ENCODE data around the gene BCAS1.

Gene BCAS1

GRCh38 chr20:54103067-54103761, 32.8 kb upstream of the BCAS1 start:
- no peak for DNase-seq (ENCODE audit: low read depth in 2 of 2)

DNA sequence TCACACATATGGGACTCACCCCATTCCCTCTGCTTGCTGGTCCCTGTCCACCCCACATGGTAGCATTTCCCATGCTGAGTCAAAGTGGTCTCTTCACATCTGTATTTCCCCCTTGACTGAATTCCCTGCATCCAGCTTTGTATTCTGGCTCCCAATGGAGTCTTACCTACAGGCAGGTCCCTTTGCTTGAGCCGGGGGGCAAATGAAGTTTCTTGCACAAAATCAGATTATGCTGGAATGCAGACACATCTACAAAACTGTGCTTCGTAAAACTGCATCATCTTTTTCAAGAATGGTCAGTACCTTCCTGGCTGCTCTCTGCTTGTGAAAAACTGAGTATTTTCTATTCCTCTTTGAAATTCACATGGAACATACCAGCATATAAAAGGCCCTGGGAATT, 32.1 kb upstream of the BCAS1 start:
- DNase-seq (ENCODE audit: low read depth in 2 of 2): no peak

- no peak for DNase-seq (ENCODE audit: low read depth in 2 of 2)
Measured at GRCh38 chr20:54100563-54100962, 30.2 kb upstream of the BCAS1 start.

DNA sequence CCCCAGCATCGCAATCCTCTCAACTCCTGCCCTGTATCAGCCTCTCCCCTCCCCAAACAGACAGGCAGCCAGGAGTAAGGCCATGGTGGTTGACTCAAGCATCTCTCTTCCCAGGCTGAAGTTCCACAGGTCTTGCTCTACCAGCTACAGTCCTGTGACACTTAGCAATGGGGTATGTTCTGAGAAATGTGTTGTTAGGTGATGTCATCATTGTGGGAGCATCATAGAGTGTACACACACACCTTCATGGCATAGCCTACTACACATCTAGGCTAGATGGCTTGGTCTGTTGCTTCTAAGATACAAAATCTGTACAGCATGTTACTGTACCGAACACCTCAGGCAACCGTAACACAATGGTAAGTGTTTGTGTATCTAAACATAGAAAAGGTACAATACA, 29.5 kb upstream of the BCAS1 start:
- DNase-seq (ENCODE audit: low read depth in 2 of 2): no peak

- no peak for DNase-seq (ENCODE audit: low read depth in 2 of 2)
Measured at GRCh38 chr20:54098047-54098446, 27.7 kb upstream of the BCAS1 start.

GRCh38 chr20:54097236-54097529, 26.8 kb upstream of the BCAS1 start:
- no peak for DNase-seq (ENCODE audit: low read depth in 2 of 2)

DNA sequence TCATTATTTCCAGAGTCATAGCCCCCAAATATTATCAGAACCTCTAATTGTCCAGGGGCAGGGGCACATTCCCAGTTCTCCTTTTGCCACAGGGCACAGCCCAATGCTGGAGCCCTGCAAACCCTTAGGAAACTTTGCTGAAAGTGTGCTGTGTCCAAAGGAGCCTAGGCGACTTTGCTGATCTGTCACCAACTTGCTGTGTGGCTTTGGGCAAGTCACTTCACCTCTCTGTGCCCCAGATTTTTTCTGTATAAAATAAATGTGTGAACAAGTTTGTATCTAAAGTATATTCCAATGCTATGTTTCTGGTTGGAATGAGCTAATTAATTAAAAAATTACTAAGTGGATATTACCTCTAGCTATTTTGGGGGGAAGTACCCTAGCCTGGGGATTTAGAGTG, 25.4 kb upstream of the BCAS1 start:
- DNase-seq (ENCODE audit: low read depth in 2 of 2): no peak

DNA sequence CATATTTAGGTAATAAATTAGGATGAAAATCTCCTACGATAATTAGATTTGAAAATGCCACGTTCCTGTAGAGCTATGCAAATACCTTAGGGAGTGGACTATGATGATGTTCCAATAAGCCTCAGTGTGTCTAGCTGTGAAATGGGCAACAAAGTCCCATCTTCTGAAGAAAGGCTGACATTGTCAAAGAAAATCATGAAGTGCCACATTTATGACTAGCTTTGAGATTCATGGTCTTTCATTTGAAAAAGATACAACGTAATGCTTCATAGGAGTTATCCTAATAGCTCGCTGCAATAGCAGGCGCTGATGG, 23.8 kb upstream of the BCAS1 start:
- DNase-seq (ENCODE audit: low read depth in 2 of 2): no peak

GRCh38 chr20:54093423-54094267, 23.3 kb upstream of the BCAS1 start:
- no peak for DNase-seq (ENCODE audit: low read depth in 2 of 2)

DNA sequence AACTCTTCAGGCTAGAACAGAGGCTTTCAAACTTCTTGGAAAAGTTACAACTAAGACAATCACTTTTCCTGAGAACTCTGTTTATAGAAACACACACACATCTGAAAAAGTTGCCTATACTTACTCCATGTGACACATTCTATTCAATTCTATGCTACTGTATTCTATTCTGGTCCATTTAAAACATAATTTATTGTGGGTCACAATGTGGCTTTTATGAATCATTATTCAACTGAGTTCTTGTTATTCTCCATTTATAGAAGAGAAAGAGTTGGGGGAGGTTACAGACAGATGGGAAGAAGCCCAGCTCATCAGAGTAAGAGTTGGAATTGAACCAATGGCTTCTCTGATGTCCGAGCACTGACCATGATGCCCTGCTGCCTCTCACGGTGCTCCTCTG, 21.6 kb upstream of the BCAS1 start:
- no peak for DNase-seq (ENCODE audit: low read depth in 2 of 2)

GRCh38 chr20:54091120-54091480, 20.7 kb upstream of the BCAS1 start:
- no peak for DNase-seq (ENCODE audit: low read depth in 2 of 2)

GRCh38 chr20:54090230-54091119, 20.1 kb upstream of the BCAS1 start:
- no peak for DNase-seq (ENCODE audit: low read depth in 2 of 2)

- no peak for DNase-seq (ENCODE audit: low read depth in 2 of 2)
Measured at GRCh38 chr20:54088430-54088829, 18.0 kb upstream of the BCAS1 start.

DNA sequence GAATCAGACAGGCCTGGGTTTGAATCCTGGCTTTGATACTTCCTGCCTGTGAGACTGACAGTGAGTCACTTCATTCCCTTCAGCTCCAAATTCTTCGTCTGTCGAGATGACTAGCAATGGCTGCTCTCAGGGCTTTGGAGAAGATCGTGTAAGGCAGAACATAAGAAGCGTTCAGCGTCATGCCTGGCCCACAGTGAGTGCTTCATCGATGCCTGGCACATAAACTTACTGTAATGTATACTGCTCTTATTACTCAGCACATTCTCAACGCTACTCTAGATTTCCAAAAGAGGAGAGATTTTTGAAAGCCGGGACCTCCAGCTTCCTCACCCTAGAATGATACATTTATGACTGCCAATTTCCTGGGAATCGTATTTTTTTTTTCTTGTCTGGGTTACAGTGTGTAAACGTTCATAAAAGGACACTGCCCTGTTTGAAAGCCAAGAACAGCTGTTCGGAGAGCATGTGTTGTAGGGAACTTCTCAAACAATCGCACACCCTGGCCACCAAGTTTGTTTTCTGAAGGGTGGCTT, 16.2 kb upstream of the BCAS1 start:
- peak in 1 of 2 experiments; percentile 32 for DNase-seq (ENCODE audit: low read depth in 2 of 2)

DNA sequence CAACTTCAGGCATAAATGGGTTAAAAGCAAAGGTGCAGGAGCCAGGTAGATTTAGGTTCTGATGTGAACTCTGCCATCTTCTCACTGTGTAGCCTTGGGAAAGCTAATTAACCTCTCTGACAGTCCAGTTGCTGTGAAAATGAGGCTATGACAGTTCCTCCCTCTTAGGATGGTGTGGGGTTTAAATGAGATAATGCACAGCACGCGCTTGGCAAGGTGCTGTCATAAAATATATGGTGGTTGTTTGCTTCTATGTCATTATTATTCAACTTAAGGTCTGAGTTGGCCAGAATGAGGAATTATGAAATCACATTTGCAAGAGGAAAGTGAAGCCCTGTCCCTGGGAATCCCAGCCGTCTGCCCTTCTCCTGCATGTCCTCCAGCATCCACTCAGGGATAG, 15.5 kb upstream of the BCAS1 start:
- no peak for DNase-seq (ENCODE audit: low read depth in 2 of 2)

- no peak for DNase-seq (ENCODE audit: low read depth in 2 of 2)
Measured at GRCh38 chr20:54085425-54085824, 15.0 kb upstream of the BCAS1 start.

DNA sequence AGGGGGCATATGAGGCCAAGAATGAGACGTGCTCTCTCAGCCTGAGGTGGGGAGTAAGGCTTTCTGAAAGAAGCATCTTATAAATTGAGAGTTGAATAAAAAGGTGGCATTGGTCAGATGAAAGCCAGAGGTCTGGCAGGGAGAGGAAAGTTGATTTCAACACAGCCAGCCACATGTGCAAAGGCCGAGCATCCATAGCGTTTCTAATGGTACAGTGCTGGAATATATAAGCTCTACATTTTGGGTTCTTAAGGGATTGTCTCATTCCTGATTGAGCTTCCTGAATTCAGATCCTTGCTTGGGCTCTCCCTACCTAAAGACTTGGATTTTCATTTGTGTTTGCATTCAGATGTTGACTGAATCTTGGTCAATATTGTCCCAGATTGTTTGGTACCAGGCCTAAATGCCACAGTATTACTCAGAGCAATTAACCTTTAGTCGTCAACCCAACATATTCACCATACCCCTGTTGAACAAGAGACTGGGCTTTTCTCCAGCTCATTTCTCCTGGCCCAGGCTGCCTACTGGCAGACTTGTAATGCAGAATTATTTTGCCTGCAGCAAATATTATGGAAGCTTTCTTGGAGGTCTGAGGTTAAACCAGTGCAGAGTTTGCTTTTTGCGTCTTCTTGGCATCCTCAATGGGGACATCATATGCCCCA, 14.5 kb upstream of the BCAS1 start:
- no peak for DNase-seq (ENCODE audit: low read depth in 2 of 2)

GRCh38 chr20:54084193-54084592, 13.8 kb upstream of the BCAS1 start:
- no peak for DNase-seq (ENCODE audit: low read depth in 2 of 2)

GRCh38 chr20:54083459-54083858, 13.1 kb upstream of the BCAS1 start:
- DNase-seq (ENCODE audit: low read depth in 2 of 2): no peak

DNA sequence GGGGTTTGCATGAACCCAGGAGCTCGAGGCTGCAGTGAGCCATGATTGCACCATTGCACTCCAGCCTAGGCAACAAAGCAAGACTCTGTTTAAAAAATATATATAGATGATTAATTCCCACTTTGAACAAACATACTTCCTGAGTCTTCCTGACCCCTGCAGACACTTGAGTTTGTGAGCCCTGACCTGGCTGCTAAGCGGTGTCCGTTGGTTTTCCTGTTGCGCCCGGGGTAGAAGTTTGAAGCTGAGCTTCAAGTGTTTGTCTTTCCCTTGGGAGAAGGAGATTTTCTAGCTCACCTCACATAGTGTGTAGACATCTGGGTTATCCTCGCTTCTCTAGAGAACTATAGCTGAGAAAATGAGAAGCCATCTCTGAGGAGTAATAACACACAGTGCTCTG, 11.7 kb upstream of the BCAS1 start:
- no peak for DNase-seq (ENCODE audit: low read depth in 2 of 2)

DNA sequence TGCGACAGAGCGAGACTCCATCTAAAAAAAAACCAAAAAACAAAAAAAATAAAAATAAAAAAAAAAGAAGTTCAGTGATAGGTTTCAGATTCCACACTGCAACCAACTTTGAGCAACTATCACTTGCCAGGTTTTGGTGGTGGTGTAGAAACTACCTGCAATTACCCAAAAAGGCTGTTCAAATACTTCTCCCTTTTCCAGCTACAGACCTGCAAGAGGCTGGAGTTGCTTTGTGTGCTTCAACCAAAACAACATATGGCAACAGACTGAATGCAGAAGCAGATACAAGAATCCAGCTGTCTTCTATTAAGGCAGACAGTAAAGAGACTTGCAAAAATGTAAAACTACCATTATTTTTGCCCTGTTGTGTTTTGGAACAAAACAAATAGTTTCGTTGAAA, 9.3 kb upstream of the BCAS1 start:
- peak in 1 of 2 experiments; percentile 19 for DNase-seq (ENCODE audit: low read depth in 2 of 2)

Measured in fibroblast of skin of left quadriceps (primary cell).